NCI-H510A (cell line): ENCODE measurements around the gene ARL6.

Source experiments
- DNase-seq: peaks from one replicate; lab custom pipeline; 2025; lab: John Stamatoyannopoulos, UW

The ARL6 gene, protein sequence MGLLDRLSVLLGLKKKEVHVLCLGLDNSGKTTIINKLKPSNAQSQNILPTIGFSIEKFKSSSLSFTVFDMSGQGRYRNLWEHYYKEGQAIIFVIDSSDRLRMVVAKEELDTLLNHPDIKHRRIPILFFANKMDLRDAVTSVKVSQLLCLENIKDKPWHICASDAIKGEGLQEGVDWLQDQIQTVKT

DNA sequence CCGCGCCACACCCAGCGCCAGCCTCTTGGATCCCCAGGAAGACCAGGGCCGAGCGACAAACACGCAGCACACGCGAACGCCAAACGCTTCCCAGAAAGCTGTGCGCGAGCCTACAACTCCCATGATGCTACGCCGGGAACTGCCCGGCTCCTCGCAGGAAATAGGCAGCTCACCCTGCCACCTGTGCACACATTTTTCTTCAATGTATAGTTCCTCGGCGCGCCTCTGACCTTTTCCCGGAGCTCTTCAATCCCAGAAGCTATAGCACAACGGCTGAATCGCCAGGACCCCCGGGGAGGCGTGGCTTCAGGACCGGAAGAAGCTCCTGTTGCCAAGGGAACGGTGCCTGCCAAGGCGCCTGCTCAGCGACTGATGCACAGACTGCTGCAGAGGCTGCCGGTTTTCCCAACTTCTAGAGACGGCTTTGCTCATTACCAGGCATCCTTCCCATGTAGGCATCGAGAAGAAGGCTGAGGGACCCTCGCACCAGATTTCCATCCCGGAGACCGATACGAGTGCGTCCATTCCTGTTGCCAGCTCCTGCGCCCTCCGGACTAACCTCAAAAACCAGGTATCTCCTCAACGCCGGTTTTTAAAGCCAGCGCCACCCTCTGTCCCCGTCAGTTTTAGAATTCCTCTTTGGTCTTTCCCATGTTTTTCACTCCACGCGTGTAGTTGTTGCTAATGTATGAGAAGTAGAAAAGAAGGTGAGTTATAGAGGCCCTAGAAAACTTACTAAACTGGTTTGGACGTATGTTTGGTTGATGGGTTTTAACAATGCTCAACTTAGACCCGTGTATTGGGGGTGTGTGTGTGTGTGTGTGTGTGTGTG, at the start of gene ARL6:
TSS of gene ARL6 (plus strand) at position 352 of the 832 bp plus-strand sequence. CDS start 3,350 bp downstream, outside the sequence.
- DNase-seq = peak; percentile 79

GRCh38 chr3:97719156-97719821, 45.3 kb upstream of the ARL6 start:
- DNase-seq = no peak

- DNase-seq = no peak
Measured at GRCh38 chr3:97720417-97720816, 44.1 kb upstream of the ARL6 start.

GRCh38 chr3:97721446-97721845, 43.1 kb upstream of the ARL6 start:
- DNase-seq = no peak

DNA sequence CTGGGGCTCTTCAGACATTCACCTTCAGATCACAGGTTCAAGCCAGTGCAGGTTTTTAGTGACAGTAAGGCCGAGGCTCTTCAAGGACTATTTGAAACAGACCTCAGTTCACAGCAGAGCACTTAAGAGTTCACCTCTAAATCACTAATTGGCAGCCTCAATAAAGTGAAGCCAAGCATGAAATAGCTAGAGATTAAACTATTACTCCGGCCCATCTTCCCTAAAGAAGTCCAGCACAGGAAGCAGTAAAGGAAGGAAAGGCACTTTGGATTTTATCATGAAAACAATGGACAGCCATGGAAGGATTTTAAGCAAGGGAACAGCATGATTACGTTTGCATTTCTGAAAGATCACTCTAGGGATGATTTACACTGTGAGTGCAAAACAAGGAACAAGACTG, 27.6 kb upstream of the ARL6 start:
- DNase-seq = no peak

DNA sequence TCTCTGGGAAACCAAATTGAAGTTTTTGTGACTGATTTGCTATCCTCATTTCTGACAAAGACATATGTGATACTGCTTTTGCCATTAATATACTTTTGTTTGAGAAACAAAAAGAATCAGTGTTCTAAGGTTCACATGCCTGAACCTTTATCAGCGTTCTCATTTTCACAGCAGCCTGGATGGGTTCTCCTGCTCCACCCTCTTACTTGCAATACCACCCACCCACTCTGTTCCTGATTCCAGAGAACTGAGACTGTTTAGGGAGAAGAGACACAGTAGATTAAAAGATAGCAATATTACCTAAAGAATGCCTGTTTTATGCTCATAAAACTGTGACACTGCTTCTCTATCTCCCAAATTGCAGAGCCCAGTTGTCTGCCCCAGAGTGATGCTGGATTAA, 25.8 kb upstream of the ARL6 start:
- DNase-seq = no peak

GRCh38 chr3:97742036-97742435, 22.5 kb upstream of the ARL6 start:
- no peak for DNase-seq

DNA sequence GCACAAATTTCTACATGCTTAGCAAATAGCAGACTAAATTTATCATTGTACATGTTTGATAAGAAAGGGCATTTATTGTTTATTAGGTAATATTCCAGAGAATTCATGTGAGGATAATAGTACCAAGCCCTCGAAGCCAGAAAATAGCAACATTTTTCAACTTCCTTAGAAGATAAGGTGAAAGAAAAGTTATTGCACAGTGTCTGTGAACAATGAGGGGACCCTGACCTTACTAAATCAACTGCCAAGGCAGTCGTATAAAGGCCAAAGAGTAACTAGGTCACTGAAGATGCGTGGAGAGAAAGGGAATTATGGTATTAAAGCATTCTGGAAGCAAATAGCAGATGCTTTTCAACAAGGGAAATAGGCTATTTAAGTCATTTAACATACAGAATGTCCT, 20.3 kb upstream of the ARL6 start:
- DNase-seq = no peak

- DNase-seq = no peak
Measured at GRCh38 chr3:97763586-97764406, 762 bp upstream of the ARL6 start.

DNA sequence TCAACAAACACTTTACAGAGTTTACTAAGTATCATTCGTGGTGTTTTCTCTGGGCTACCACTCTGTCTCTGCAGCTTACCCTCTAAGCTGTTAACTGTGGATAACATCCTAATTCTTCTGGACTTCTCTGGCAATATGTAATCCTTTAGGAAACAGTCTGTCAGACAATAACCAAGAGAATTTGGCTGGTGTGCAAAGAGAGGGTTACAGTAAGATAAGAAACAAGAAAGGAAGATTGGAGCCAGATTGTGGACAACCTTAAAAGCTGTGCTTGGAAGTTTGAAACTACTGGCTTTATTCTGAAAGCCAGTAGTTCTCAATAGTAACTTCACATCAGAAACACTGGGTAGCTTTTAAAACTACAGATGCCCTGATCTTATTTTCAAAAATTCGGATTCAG, 778 bp downstream of the ARL6 start:
- DNase-seq = no peak

DNA sequence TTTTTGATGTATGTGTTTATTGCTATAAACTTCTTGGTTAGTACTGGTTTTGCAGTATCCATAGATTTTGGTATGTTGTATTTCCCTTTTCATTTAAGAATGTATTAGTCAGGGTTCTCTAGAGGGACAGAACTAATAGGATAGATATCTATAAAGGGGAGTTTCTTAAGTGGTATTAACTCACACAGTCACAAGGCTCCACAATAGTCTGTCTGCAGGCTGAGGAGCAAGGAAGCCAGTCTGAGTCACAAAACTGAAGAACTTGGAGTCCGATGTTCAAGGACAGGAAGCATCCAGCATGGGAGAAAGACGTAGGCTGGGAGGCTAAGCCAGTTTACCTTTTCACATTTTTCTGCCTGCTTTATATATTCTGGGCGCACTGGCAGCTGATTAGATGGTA, 8.4 kb downstream of the ARL6 start:
- DNase-seq = no peak

DNA sequence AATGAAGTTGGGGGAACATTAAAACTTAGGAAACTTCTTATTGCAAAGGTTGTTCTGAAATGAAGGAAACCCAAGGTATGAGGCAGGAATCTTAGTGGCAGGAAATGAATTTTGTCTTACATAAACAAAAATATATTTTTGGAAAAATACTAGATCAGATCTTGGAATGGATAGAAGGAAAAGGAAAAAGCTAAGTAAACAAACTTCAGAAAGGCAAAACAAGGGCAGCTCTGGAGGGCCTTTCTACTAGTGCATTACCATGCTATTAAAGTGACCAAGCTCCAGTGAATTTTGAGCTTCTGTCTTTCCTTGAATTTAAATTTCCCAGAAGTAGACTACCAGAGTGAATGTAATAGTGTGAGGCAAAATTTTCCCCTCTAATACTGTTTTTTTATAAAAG, 13.6 kb downstream of the ARL6 start:
- no peak for DNase-seq

DNA sequence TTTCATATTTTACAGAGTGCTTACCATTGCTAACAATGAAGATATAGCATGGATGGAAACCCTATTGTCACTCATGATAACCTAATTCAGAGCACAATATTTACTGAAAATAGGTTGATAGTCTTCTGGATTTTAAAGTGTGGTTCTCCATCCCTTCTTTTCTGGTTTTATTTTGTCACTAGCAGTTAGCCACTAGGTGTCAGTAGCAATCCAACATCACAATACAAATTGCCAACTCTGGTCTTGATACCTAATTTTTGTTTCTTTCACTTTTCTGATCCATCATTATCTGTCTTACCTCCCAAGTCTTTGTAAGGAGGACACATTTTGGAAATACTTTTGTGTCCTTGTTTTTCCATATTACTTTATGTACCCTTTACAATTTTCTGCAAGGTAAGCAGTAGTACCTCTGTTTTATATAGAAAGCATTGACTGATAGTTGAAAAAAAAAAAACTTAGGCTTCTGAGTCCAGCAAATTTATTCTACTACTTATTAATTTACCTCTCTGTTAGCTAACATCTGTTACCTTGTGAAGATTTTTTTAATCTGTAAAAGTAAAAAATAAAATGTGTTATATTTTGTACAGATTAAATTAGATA, 29.0 kb downstream of the ARL6 start:
- DNase-seq = no peak

GRCh38 chr3:97795951-97796350, 31.4 kb downstream of the ARL6 start:
- no peak for DNase-seq

- no peak for DNase-seq
Measured at GRCh38 chr3:97804471-97804870, 39.9 kb downstream of the ARL6 start.

DNA sequence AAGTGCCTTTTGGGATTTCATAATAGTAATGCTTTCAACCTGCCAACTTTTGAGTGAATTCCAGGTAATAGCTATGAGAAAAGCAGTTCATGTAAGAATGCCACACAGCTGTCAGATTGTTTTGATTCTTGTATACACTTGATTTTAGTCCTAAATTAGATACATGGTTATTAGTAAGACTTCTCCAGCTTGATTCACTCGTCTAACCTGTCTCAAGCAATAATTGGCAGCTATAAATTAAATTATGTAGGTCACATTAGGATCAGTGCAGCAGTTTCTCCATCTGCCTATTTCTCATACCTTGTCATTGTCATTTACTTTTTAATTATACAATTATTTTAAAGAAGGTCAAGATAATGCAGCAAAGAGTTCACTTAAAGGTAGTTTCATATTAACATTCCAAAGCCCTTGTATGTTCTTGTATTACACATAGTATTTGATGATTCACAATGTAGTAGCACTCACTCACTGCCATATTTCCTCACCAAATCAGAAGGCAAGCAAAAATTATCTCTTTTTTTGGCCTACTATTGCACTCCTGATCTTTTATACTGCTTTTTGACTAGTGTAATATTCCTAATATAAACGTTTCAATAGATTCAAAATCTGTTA, 46.3 kb downstream of the ARL6 start:
- DNase-seq = no peak

DNA sequence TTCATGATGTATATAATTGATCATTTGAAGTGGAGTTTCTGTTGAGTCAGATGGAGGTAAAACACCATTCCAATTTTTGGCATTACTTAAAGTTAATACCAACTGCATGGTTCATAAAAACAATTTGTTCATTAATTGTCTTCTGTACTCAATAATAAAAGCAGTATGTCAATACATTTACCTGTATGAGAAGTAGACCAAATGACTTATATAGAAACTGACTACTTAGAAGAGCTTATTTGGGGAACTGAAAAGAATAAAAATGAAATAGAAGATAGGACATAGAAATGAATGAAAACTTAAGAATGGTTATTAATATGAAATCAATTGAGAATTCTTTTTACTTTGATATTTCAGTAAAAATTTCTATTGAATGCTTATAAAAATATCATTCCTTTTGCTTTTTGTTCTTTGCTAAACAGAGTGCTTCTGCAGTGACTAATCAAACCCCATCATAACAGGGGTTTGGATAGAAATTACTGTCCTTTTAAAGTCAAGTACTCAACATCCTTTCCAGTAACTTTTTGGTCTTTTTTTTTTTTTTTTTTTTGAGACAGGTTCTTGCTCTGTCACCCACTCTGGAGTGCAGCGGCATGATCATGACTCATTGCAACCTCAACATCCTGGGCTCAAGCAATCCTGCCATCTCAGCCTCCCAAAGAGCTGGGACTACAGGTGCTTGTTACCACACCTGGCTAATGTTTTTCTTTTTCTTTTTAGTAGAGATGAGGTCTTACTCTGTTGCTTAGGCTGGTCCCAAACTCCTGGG, 50.8 kb downstream of the ARL6 start:
- no peak for DNase-seq

DNA sequence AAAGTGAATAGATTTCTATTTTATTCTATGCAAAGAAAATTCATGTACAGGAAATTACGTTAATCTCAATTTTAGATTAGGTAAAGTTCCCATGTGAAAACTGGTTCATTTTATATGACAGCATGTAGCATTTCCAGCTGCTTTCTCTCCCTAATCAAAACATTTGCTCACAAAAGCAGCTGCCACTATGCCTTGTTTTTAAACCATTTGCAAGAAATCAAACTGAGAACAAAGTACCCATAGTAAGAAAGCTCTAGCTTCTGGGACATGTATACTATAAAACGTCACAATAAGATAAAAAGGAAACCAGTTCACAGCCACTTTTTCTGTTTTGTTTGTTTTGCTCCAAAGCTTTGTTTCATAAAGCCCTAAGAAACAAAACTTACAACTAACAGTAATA, 52.3 kb downstream of the ARL6 start:
- no peak for DNase-seq

- DNase-seq = peak; percentile 57
Measured at GRCh38 chr3:97817965-97818364, 53.4 kb downstream of the ARL6 start.

GRCh38 chr3:97820780-97821179, 56.2 kb downstream of the ARL6 start:
- DNase-seq = no peak
